ENCODE measurements around the gene PPARG. TPM values are rescaled to one million over a fixed set of nuclear protein-coding genes. Genes with fewer than 3 reads are reported as not detected.

The PPARG gene
- total and polyA plus RNA-seq, 2 of the 13 experiments (the other 11 are each of a cell fraction or from before 2014, with no cell fraction given) = 13.9 to 58.3 TPM

DNA sequence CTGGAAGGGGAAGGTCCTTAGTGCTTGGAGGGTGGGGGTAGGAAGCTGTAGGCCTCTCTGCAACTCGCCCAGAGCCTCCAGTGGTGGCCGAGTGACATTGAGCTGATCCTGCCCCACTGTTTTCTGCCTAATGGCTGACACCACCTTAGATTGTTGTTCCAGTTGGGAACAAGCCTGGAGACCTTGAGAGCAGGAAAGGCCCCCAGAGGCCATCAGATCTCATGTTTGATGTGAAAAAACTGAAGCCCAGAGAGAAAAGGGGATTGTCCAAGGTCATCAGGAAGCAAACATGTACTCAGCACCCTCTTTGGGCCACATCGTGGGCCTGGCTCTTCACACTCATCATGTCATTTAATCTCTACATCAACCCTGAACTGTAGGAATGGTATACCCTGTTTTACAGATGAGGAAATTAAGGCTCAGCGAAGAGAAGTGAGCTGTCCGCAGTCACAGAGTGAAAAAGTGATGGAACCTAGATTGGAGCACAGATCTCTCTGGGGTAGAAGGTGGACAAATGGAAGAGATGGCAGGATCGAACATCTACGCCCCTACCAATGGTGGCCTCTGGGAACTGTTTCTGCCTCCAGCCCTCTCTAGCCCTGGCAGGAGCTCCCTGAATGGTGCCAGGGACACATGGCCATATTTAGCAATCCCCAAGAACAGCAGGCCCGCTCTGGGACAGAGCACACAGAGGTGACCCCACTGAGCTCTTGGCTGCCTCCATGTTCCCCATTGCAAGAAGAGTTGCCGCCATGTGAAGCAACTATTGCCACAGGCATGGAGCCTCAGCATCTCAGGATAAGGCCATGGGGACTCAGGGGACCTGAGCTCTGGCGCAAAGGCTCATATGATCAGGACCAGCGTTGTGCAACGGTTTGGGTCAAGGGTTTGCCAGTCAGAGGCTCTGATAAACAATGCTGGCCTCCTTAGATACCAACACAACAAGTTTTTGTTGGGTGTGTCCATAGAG, 163.8 kb downstream of the PPARG start (continued):
- TF ChIP-seq NR2C2 (CRISPR knock-in tag; IDR thresholded peaks at IDR 0.05; ENCODE audit: borderline replicate concordance) = no peak
- TF ChIP-seq ZNF207 (IDR thresholded peaks at IDR 0.05; ENCODE audit: borderline replicate concordance) = no peak
- peak; percentile 22 for TF ChIP-seq CHD4 (IDR thresholded peaks at IDR 0.05; ENCODE audit: borderline replicate concordance, low read length)
- no peak; a peak in 1 of 4 replicates for TF ChIP-seq POLR2A (IDR thresholded peaks at IDR 0.05; ENCODE audit: insufficient read depth in 1 of 2, low read depth in 2 of 2, low read length in 2 of 2)
- TF ChIP-seq, protein P1, sequence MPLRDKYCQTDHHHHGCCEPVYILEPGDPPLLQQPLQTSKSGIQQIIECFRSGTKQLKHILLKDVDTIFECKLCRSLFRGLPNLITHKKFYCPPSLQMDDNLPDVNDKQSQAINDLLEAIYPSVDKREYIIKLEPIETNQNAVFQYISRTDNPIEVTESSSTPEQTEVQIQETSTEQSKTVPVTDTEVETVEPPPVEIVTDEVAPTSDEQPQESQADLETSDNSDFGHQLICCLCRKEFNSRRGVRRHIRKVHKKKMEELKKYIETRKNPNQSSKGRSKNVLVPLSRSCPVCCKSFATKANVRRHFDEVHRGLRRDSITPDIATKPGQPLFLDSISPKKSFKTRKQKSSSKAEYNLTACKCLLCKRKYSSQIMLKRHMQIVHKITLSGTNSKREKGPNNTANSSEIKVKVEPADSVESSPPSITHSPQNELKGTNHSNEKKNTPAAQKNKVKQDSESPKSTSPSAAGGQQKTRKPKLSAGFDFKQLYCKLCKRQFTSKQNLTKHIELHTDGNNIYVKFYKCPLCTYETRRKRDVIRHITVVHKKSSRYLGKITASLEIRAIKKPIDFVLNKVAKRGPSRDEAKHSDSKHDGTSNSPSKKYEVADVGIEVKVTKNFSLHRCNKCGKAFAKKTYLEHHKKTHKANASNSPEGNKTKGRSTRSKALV (CRISPR knock-in tag; IDR thresholded peaks at IDR 0.05) = no peak
- no peak for TF ChIP-seq SMARCC2 (IDR thresholded peaks at IDR 0.05)
- TF ChIP-seq ASH2L (IDR thresholded peaks at IDR 0.05; ENCODE audit: insufficient read length, low read depth, low read length) = peak; percentile 18
- TF ChIP-seq, protein P2, sequence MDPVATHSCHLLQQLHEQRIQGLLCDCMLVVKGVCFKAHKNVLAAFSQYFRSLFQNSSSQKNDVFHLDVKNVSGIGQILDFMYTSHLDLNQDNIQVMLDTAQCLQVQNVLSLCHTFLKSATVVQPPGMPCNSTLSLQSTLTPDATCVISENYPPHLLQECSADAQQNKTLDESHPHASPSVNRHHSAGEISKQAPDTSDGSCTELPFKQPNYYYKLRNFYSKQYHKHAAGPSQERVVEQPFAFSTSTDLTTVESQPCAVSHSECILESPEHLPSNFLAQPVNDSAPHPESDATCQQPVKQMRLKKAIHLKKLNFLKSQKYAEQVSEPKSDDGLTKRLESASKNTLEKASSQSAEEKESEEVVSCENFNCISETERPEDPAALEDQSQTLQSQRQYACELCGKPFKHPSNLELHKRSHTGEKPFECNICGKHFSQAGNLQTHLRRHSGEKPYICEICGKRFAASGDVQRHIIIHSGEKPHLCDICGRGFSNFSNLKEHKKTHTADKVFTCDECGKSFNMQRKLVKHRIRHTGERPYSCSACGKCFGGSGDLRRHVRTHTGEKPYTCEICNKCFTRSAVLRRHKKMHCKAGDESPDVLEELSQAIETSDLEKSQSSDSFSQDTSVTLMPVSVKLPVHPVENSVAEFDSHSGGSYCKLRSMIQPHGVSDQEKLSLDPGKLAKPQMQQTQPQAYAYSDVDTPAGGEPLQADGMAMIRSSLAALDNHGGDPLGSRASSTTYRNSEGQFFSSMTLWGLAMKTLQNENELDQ (CRISPR knock-in tag; IDR thresholded peaks at IDR 0.05; ENCODE audit: borderline replicate concordance) = no peak
- TF ChIP-seq RAD51 (IDR thresholded peaks at IDR 0.05; ENCODE audit: borderline replicate concordance) = no peak
- TF ChIP-seq KLF9 (CRISPR knock-in tag; IDR thresholded peaks at IDR 0.05; ENCODE audit: low read depth) = no peak
- peak; percentile 76 for TF ChIP-seq ZNF605 (CRISPR knock-in tag; IDR thresholded peaks at IDR 0.05)
- TF ChIP-seq, protein P3, sequence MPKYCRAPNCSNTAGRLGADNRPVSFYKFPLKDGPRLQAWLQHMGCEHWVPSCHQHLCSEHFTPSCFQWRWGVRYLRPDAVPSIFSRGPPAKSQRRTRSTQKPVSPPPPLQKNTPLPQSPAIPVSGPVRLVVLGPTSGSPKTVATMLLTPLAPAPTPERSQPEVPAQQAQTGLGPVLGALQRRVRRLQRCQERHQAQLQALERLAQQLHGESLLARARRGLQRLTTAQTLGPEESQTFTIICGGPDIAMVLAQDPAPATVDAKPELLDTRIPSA (CRISPR knock-in tag; IDR thresholded peaks at IDR 0.05; ENCODE audit: borderline replicate concordance) = no peak
- TF ChIP-seq, protein P4, sequence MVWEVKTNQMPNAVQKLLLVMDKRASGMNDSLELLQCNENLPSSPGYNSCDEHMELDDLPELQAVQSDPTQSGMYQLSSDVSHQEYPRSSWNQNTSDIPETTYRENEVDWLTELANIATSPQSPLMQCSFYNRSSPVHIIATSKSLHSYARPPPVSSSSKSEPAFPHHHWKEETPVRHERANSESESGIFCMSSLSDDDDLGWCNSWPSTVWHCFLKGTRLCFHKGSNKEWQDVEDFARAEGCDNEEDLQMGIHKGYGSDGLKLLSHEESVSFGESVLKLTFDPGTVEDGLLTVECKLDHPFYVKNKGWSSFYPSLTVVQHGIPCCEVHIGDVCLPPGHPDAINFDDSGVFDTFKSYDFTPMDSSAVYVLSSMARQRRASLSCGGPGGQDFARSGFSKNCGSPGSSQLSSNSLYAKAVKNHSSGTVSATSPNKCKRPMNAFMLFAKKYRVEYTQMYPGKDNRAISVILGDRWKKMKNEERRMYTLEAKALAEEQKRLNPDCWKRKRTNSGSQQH (CRISPR knock-in tag; IDR thresholded peaks at IDR 0.05; ENCODE audit: low read depth) = no peak
- no peak for TF ChIP-seq MLLT10 (CRISPR knock-in tag; IDR thresholded peaks at IDR 0.05)
- TF ChIP-seq, protein P5, sequence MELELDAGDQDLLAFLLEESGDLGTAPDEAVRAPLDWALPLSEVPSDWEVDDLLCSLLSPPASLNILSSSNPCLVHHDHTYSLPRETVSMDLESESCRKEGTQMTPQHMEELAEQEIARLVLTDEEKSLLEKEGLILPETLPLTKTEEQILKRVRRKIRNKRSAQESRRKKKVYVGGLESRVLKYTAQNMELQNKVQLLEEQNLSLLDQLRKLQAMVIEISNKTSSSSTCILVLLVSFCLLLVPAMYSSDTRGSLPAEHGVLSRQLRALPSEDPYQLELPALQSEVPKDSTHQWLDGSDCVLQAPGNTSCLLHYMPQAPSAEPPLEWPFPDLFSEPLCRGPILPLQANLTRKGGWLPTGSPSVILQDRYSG (CRISPR knock-in tag; IDR thresholded peaks at IDR 0.05) = no peak
- TF ChIP-seq, protein P6, sequence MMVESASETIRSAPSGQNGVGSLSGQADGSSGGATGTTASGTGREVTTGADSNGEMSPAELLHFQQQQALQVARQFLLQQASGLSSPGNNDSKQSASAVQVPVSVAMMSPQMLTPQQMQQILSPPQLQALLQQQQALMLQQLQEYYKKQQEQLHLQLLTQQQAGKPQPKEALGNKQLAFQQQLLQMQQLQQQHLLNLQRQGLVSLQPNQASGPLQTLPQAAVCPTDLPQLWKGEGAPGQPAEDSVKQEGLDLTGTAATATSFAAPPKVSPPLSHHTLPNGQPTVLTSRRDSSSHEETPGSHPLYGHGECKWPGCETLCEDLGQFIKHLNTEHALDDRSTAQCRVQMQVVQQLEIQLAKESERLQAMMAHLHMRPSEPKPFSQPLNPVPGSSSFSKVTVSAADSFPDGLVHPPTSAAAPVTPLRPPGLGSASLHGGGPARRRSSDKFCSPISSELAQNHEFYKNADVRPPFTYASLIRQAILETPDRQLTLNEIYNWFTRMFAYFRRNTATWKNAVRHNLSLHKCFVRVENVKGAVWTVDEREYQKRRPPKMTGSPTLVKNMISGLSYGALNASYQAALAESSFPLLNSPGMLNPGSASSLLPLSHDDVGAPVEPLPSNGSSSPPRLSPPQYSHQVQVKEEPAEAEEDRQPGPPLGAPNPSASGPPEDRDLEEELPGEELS (CRISPR knock-in tag; IDR thresholded peaks at IDR 0.05) = peak; percentile 91
- no peak for TF ChIP-seq NFIB (CRISPR knock-in tag; IDR thresholded peaks at IDR 0.05; ENCODE audit: borderline replicate concordance)

Data from HepG2 (cell line).